ENCODE measurements around the gene IRF7.

The IRF7 gene

GRCh38 chr11:620935-621814 is 5.4 kb upstream of the IRF7 start:
- no peak for DNase-seq (ENCODE audit: low read depth)

- no peak for DNase-seq (ENCODE audit: low read depth)
Measured at GRCh38 chr11:620201-620600, 4.5 kb upstream of the IRF7 start.

GRCh38 chr11:619628-620050 is 3.9 kb upstream of the IRF7 start:
- no peak for DNase-seq (ENCODE audit: low read depth)

GRCh38 chr11:618856-619627 is 3.3 kb upstream of the IRF7 start:
- DNase-seq (ENCODE audit: low read depth), result no peak

- DNase-seq (ENCODE audit: low read depth), result no peak
Measured at GRCh38 chr11:617912-618682, 2.3 kb upstream of the IRF7 start.

- no peak for DNase-seq (ENCODE audit: low read depth)
Measured at GRCh38 chr11:617199-617911, 1.6 kb upstream of the IRF7 start.

GRCh38 chr11:616320-617198 is 809 bp upstream of the IRF7 start:
- DNase-seq (ENCODE audit: low read depth), result no peak

GRCh38 chr11:614623-615503 is 887 bp downstream of the IRF7 start:
- no peak for DNase-seq (ENCODE audit: low read depth)

- DNase-seq (ENCODE audit: low read depth), result no peak
Measured at GRCh38 chr11:614021-614622, 1.6 kb downstream of the IRF7 start.

- no peak for DNase-seq (ENCODE audit: low read depth)
Measured at GRCh38 chr11:613369-613968, 2.3 kb downstream of the IRF7 start.

- no peak for DNase-seq (ENCODE audit: low read depth)
Measured at GRCh38 chr11:612961-613300, 2.8 kb downstream of the IRF7 start.

GRCh38 chr11:612201-612960 is 3.4 kb downstream of the IRF7 start:
- no peak for DNase-seq (ENCODE audit: low read depth)

GRCh38 chr11:611001-611996 is 4.5 kb downstream of the IRF7 start:
- no peak for DNase-seq (ENCODE audit: low read depth)

- no peak for DNase-seq (ENCODE audit: low read depth)
Measured at GRCh38 chr11:610146-610801, 5.5 kb downstream of the IRF7 start.

GRCh38 chr11:609341-609811 is 6.4 kb downstream of the IRF7 start:
- no peak for DNase-seq (ENCODE audit: low read depth)

GRCh38 chr11:608791-609251 is 6.9 kb downstream of the IRF7 start:
- DNase-seq (ENCODE audit: low read depth), result no peak

Data from GM04504 (cell line).